Glutamatergic neuron (in vitro differentiated cells): ENCODE results near the gene GRID1. TPM values are rescaled to one million over a fixed set of nuclear protein-coding genes. Genes with fewer than 3 reads are reported as not detected.

Experiments
- DNase-seq: peaks from one replicate; pipeline ENCODE4 v3.0.0; 2022
- H3K27ac Mint-ChIP-seq: one replicate; pipeline ENCODE4 v1.8.0; 2020; ENCODE audit warnings: mild to moderate bottlenecking, mixed read lengths, inconsistent platforms; ENCODE audit not compliant: unreplicated experiment
- H3K27me3 Mint-ChIP-seq: one replicate; pipeline ENCODE4 v1.8.0; 2020; ENCODE audit warnings: mild to moderate bottlenecking, moderate library complexity, mixed read lengths, inconsistent platforms; ENCODE audit not compliant: unreplicated experiment
- H3K36me3 Mint-ChIP-seq: one replicate; pipeline ENCODE4 v1.8.0; 2020; ENCODE audit warnings: mild to moderate bottlenecking, mixed read lengths, inconsistent platforms; ENCODE audit not compliant: unreplicated experiment
- H3K4me1 Mint-ChIP-seq: one replicate; pipeline ENCODE4 v1.8.0; 2020; ENCODE audit warnings: mild to moderate bottlenecking, low read depth, mixed read lengths, inconsistent platforms; ENCODE audit not compliant: unreplicated experiment
- H3K4me3 Mint-ChIP-seq: one replicate; pipeline ENCODE4 v1.8.0; 2020; ENCODE audit warnings: mild to moderate bottlenecking, mixed read lengths, inconsistent platforms; ENCODE audit not compliant: unreplicated experiment
- H3K9me3 Mint-ChIP-seq: one replicate; pipeline ENCODE4 v1.8.0; 2020; ENCODE audit warnings: mild to moderate bottlenecking, moderate library complexity, mixed read lengths, inconsistent platforms; ENCODE audit not compliant: unreplicated experiment
- total RNA-seq: library from RNA; stranded (reverse); fragmentation: NEBNext Ultra II Directional; extraction: Animal tissue kit (Norgen Biotek cat#: 25700); gene quantifications from one replicate; pipeline ENCODE4 v1.2.1, GENCODE V29; 2021; ENCODE audit not compliant: unreplicated experiment
- TF ChIP-seq, protein P1 (sequence below): fragments of 200-600 bp; sonication (generic); IDR thresholded peaks from one replicate; pipeline ENCODE4 v1.5.0; 2021; ENCODE audit not compliant: partially characterized antibody, unreplicated experiment

GRID1 gene
- total RNA-seq, 1 donor from 2014 or later: 8.0 TPM

DNA sequence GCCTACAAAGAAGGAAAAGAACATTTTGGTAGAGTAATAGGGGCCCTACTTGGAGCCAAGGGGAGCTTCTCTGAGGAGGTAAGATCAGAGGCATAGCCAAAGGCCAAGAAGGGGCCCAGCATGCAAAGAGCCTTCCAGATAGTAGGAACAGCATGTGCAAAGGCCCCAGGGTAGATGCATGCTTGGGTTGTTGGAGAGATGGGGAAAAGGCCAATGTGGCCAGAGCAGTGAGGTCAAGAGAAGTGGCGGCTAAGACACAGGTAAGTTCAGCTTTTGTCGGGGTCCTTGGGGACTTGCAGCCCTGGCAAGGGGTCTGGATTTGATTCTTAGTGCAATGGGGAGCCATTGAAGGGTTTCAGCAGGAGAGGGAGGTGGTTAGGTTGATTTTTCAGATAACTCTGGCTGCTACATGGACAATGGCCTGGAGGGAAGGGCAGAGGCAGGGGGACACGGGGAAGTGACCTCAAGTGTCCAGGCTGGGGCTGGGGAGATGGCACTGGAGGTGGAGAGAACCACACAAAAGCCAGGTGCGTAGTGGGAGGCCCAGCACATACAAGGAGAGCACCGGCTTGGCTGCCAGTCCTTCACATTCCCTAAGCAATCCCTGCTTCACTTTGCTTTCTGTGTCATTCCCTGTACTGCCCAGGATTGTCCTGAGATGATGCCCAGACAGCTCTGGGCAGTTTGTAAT is 16.5 kb downstream of the GRID1 start:
- no peaks in the 10 kb centered on the region for H3K36me3 Mint-ChIP-seq
- peaks cover 19% of the 10 kb centered on the region for H3K27me3 Mint-ChIP-seq
- DNase-seq: no peak
- no peak overlapping the region for H3K27ac Mint-ChIP-seq
- peaks cover 2% of the 10 kb centered on the region for H3K9me3 Mint-ChIP-seq
- H3K4me1 Mint-ChIP-seq: peaks cover 3% of the 10 kb centered on the region
- no peak overlapping the region for H3K4me3 Mint-ChIP-seq
- TF ChIP-seq, protein P1, sequence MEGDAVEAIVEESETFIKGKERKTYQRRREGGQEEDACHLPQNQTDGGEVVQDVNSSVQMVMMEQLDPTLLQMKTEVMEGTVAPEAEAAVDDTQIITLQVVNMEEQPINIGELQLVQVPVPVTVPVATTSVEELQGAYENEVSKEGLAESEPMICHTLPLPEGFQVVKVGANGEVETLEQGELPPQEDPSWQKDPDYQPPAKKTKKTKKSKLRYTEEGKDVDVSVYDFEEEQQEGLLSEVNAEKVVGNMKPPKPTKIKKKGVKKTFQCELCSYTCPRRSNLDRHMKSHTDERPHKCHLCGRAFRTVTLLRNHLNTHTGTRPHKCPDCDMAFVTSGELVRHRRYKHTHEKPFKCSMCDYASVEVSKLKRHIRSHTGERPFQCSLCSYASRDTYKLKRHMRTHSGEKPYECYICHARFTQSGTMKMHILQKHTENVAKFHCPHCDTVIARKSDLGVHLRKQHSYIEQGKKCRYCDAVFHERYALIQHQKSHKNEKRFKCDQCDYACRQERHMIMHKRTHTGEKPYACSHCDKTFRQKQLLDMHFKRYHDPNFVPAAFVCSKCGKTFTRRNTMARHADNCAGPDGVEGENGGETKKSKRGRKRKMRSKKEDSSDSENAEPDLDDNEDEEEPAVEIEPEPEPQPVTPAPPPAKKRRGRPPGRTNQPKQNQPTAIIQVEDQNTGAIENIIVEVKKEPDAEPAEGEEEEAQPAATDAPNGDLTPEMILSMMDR: no peak

DNA sequence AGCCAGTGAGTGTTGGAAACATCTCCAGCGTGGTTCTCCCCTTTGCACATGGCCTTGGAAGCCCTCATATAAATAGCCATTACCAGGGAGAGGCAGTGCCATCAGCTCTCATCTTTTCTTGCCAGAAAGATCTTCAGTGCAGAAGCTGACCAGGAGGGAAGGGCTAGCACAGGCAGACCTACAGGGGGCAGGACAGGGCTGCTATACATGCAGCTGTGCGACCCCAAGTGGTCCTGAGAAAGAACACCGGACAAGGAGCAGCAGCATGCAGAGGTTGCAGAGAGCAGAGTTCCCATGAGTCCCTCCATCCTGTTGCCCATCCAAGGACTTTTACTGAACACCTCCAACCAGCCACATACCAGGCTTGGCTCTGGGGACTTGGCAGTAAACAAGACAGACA is 17.1 kb downstream of the GRID1 start:
- H3K36me3 Mint-ChIP-seq: no peaks in the 10 kb centered on the region
- peaks cover 3% of the 10 kb centered on the region for H3K4me1 Mint-ChIP-seq
- DNase-seq: peak; percentile 59
- peaks cover 2% of the 10 kb centered on the region for H3K9me3 Mint-ChIP-seq
- no peak overlapping the region for H3K27ac Mint-ChIP-seq
- H3K4me3 Mint-ChIP-seq: no peak overlapping the region
- TF ChIP-seq, protein P1: peak; percentile 48
- peaks cover 21% of the 10 kb centered on the region for H3K27me3 Mint-ChIP-seq

DNA sequence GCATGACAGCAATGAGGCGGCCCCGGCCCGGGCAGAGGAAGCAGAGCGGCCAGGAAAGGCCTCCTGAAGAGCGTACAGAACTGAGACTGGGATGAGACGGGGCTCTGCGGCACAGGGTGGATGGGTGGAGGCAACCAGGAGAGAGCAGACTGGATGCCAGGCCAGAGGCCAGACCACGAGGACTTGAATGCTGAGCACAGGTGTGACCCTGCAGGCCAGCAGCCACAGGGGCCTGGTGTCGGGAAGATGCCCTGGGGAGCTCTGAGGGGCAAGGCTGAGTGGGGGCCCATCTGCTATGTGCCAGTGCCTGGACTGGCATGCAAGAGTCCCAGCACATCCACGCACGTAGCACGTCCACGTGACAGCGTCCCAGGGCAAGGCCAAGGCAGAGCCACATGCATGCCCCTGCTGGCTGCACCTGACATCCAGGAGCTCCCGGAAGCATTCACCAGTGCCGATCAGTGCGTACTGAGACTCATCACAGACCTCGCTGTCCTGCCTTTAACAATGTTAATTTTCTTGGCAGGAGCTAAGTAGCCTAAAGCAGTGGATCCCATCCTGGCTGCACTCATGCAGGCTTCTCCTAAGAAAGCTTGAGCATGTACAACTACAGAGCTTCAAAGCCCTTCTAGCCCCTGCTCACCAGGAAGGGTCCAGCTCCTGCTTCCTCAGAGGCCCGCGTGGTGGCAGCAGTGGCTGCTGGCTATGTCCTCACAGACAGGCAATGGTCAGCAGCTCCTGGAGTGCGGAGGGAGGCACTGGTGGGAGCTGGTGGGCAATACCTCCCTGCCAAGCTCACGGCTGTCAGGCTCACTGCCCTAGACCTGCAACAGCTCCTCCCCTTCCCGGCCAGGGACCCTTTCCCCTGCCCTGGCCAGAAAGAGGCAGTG is 18.0 kb downstream of the GRID1 start:
- Mint-ChIP-seq H3K9me3 (peaks cover 2% of the 10 kb centered on the region), H3K4me1 (peaks cover 3% of the 10 kb centered on the region), H3K27ac (no peak overlapping the region), H3K4me3 (no peak overlapping the region), H3K27me3 (peaks cover 21% of the 10 kb centered on the region), H3K36me3 (no peaks in the 10 kb centered on the region)
- peak; percentile 4 for DNase-seq
- TF ChIP-seq, protein P1: no peak

DNA sequence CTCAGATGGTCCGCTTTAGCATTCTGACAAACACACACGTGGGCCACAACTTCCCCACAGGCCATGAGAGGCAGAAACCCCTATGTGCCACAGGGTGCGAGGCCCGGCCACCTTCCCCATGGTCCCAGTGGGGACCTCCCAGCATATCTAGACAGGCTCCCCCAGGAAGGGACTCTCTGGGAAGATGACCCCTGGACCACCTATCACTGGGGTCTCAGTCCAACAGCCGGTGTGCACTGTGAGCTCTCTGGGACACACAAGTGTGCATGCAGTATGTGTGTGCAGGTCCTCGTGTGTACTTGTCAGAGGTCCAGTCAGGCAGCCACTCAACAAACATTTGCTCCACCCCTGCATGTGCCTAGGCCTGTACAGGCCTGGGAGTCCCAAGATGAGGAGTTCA is 18.7 kb downstream of the GRID1 start:
- no peaks in the 10 kb centered on the region for H3K36me3 Mint-ChIP-seq
- DNase-seq: peak; percentile 10
- H3K4me3 Mint-ChIP-seq: no peak overlapping the region
- peaks cover 21% of the 10 kb centered on the region for H3K27me3 Mint-ChIP-seq
- H3K4me1 Mint-ChIP-seq: peaks cover 3% of the 10 kb centered on the region
- no peak overlapping the region for H3K27ac Mint-ChIP-seq
- TF ChIP-seq, protein P1: no peak
- peaks cover 2% of the 10 kb centered on the region for H3K9me3 Mint-ChIP-seq
